Mesenteric fat pad (tissue), 1 donor: ENCODE measurements around the gene ENSA. TPM values are rescaled to one million over a fixed set of nuclear protein-coding genes. Genes with fewer than 3 reads are reported as not detected.
"Not testable (repeated sequence)": the region's sequence is repeated elsewhere in the genome, so short reads cannot be mapped to it uniquely, and the experiment has no call there.

Experiments used
- DNase-seq: peaks from one replicate; pipeline ENCODE4 v3.0.0-alpha.2; 2020; ENCODE audit warnings: low spot score
- total RNA-seq: library from RNA; stranded (reverse); fragmentation: NEBNext Ultra II Directional; extraction: Animal tissue kit (Norgen Biotek cat#: 25700); gene quantifications from one replicate; pipeline ENCODE4 v1.2.1, GENCODE V29; 2021
- donor health status: DM: yes; HTN: yes; CAD: no.

The ENSA gene
- total RNA-seq, 1 donor from 2014 or later: 138 TPM

DNA sequence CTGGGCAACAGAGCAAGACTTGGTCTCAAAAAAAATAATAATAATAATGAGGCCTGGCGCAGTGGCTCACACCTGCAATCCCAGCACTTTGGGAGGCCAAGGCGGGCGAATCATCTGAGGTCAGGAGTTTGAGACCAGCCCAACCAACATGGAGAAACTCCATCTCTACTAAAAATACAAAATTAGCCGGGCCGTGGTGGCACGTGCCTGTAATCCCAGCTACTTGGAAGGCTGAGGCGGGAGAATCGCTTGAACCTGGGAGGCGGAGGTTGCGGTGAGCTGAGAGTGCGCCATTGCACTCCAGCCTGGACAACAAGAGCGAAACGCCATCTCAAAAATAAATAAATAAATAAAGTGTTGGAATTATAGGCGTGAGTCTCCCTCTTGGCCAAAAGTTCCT is 47.5 kb downstream of the ENSA start:
- DNase-seq: not testable (repeated sequence)

DNA sequence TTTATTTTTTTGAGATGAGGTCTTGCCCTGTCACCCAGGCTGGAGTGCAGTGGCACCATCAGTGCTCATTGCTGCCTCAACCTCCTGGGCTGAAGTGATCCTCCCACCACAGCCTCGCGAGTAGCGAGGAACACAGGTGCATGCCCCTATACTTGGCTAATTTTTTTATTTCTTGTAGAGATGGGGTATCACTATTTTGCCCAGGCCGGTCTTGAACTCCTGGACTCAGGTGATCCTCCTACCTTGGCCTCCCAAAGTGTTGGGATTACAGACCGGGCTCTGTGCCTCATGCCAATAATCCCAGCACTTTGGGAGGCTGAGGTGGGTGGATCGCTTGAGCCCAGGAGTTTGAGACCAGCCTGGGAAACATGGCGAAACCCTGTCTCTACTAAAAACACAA is 48.0 kb downstream of the ENSA start:
- not testable (repeated sequence) for DNase-seq

- DNase-seq: not testable (repeated sequence)
Measured at GRCh38 chr1:150580966-150581365, 48.4 kb downstream of the ENSA start.

DNA sequence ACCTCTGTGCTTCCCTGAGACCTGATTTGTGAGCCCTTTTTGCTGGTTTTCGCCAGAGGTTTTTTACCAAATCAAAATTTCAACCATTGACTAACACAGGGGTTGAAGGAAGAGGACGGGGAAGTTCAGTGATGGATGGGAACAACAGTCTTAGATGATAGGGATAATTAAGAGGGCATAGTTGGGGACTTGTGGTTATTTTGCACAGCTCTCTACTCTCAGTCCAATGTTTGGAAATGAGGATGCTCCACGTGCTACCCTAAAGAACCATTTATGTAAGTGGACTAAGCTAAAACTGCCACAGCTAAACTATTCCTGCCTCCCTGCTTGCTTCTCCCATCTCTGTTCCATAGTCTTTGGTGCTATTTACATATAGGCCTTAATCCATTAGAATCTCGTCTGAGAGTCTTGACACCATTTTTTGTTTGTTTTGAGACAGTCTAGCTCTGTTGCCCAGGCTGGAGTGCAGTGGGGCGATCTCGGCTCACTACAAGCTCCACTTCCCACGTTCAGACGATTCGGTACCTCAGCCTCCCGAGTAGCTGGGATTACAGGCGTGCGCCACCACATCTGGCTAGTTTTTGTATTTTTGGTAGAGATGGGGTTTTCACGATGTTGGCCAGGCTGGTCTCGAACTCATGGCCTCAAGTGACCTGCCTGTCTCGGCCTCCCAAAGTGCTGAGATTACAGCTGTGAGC is 49.3 kb downstream of the ENSA start:
- no peak for DNase-seq

DNA sequence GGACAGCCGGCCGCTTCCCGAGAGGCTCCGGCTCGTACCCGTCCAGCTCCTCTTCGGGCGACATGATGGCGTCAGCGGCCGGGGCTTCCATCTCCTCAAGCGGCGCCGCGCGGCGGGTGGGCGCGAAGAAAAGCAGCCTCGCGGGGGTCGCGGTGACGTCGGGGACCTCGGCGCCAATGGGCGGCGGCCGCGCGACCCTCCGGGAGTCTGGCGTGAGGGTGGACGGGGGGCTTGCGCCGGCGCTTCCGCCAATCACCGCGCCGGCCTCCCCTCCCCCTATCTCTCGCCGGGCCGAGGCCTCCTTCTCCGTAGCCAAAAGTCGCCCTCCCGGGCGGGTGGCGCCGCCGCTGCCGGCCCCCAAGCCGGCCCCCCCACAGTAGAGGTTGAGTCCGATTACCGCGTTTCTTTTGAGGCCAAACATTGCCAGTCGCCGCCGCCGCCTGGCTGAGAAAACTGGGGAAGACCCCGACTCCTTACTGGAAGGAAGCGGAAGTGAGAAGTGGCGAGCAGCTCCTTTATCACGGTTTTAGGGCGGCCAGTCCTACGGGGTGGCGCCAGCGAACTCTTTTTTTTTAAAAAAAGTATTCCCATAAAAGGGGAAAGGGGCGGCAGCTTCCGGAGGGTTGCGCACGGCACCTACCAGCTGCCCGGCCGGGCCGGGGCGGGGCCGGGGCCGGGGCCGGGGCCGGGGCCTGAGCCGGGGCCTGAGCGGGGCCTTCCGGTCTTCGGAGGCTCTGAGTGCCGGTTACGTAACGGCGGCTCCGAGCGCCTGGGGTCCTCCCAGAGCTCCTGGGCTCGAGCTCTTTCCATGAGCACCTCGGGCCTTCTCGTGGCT is 50.1 kb downstream of the ENSA start, which contains the start of gene MCL1:
TSS of gene MCL1 (minus strand) at position 501 of the 835 bp plus-strand sequence. CDS start at position 421, 80 bp downstream.
- peak; percentile 95 for DNase-seq

GRCh38 chr1:150578272-150579109 is 50.9 kb downstream of the ENSA start:
- DNase-seq: no peak

GRCh38 chr1:150577557-150578271 is 51.7 kb downstream of the ENSA start:
- DNase-seq: no peak

DNA sequence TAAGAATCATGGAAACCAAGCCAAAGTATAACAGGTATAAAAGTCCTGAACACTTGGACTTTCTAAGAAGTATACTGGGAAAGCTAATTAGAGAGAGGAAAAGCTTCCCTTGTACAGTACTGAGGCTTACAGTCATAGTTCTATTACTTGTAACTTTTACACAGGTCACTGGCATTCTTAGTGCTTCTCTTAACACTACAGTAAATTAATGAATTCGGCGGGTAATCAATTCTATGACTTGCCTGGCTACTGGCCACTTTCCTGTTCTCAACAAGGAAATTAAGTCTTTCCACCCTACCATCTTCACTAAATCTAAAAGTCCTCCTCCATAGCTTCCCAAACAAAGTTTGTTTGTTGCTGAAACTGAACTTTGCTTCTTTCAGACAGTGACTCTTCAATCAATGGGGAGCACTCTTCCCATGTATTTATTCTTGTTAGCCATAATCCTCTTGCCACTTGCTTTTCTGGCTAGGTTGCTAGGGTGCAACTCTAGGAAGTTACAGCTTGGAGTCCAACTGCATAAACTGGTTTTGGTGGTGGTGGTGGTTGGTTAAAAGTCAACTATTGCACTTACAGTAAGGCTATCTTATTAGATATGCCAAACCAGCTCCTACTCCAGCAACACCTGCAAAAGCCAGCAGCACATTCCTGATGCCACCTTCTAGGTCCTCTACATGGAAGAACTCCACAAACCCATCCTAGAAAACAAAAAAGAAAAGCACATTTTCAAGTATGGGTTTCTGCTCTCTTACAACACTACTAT is 52.4 kb downstream of the ENSA start:
- no peak for DNase-seq

- no peak for DNase-seq
Measured at GRCh38 chr1:150576367-150576711, 53.1 kb downstream of the ENSA start.

- no peak for DNase-seq
Measured at GRCh38 chr1:150575518-150576366, 53.7 kb downstream of the ENSA start.

- DNase-seq: no peak
Measured at GRCh38 chr1:150575072-150575489, 54.3 kb downstream of the ENSA start.

GRCh38 chr1:150574260-150575071 is 54.9 kb downstream of the ENSA start:
- no peak for DNase-seq

DNA sequence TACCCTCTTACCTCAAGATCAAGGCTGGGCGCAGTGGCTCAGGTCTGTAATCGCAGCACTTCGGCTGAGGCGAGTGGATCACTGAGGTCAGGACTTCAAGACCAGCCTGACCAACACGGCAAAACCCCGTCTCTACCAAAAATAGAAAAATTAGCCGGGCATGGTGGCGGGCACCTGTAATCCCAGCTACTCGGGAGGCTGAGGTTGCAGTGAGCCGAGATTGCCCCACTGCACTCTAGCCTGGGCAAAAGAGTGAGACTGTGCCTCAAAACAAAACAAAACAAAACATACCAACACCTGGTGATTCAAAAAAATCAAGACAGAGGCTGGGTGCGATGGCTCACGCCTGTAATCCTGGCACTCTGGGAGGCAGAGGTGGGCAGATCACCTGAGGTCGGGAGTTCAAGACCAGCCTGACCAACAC is 55.8 kb downstream of the ENSA start:
- not testable (repeated sequence) for DNase-seq

- DNase-seq: no peak
Measured at GRCh38 chr1:150572918-150573647, 56.3 kb downstream of the ENSA start.
